Sigmoid colon (tissue), 4 donors: ENCODE measurements around the gene IL15.

ENCODE experiments used
- CTCF ChIP-seq, 4 experiments: fragments of 450-650 bp in 3 of 4; fragments of 200-600 bp in 1 of 4; IDR thresholded peaks; one replicate each; pipeline ENCODE4 v1.5.1; 2016 to 2019; ENCODE audit warnings: antibody characterized with exemption in 4 of 4, mild to moderate bottlenecking in 3 of 4, moderate library complexity in 2 of 4
- POLR2A ChIP-seq, 2 donors: fragments of 450-650 bp; IDR thresholded peaks; one replicate each; pipeline ENCODE4 v1.6.1; 2016; ENCODE audit warnings: antibody characterized with exemption in 2 of 2, mild to moderate bottlenecking in 2 of 2, moderate library complexity in 2 of 2
- POLR2AphosphoS5 ChIP-seq, 4 donors: sonication (generic); formaldehyde crosslinking; IDR thresholded peaks; one replicate each; pipeline ENCODE4 v1.6.1; 2017; ENCODE audit warnings: antibody characterized with exemption in 4 of 4

- no peak for TF ChIP-seq POLR2A (IDR thresholded peaks at IDR 0.05)
- TF ChIP-seq CTCF (IDR thresholded peaks at IDR 0.05), result no peak
- no peak for TF ChIP-seq POLR2AphosphoS5 (IDR thresholded peaks at IDR 0.05)
Measured at GRCh38 chr4:141676087-141676670, 39.8 kb downstream of the IL15 start.
